OCI-LY7 (cell line): ENCODE measurements around the gene HOXC9. TPM values are rescaled to one million over a fixed set of nuclear protein-coding genes. Genes with fewer than 3 reads are reported as not detected.

ENCODE experiments used
- BruUV-seq: library from RNA; stranded (reverse); fragments of 400-500 nt; replicated peaks from 2 replicates; lab custom pipeline; 2021; lab: Mats Ljungman, UMichigan
- CTCF ChIA-PET: fragments of 300-600 bp; sonication (Branson Sonifier 250); formaldehyde crosslinking; loops from one replicate; lab custom pipeline; 2022; ENCODE audit warnings: antibody characterized with exemption; ENCODE audit not compliant: unreplicated experiment; lab: Charles Lee
- POLR2A ChIA-PET: fragments of 300-600 bp; sonication (Branson Sonifier 250); formaldehyde crosslinking; loops from one replicate; lab custom pipeline; 2022; ENCODE audit warnings: antibody characterized with exemption; lab: Charles Lee
- DNase-seq: peaks from one replicate; pipeline ENCODE4 v3.0.0-alpha.2; 2015; ENCODE audit warnings: low spot score
- H2AFZ ChIP-seq: fragments of 200-600 bp; sonication (generic), shearing (Covaris generic); 2 replicates; pipeline ENCODE4 v1.6.1; 2014; ENCODE audit warnings: mild to moderate bottlenecking, antibody characterized with exemption, low read length, moderate library complexity
- H3K27ac ChIP-seq: fragments of 200-600 bp; sonication (generic); 2 replicates; pipeline ENCODE4 v1.5.1; 2014; ENCODE audit warnings: mixed run types, low read depth, mild to moderate bottlenecking, moderate library complexity, low read length, inconsistent platforms; ENCODE audit not compliant: poor library complexity, severe bottlenecking
- H3K36me3 ChIP-seq: fragments of 200-600 bp; sonication (generic); 2 replicates; pipeline ENCODE4 v1.6.1; 2014; ENCODE audit warnings: mild to moderate bottlenecking, antibody characterized with exemption, low read length, moderate library complexity, mixed read lengths; ENCODE audit not compliant: insufficient read depth
- H3K4me1 ChIP-seq: fragments of 200-600 bp; sonication (generic); 2 replicates; pipeline ENCODE4 v1.5.1; 2014; ENCODE audit warnings: mild to moderate bottlenecking, low read length; ENCODE audit not compliant: insufficient read depth, poor library complexity, severe bottlenecking
- H3K4me2 ChIP-seq: fragments of 200-600 bp; sonication (generic); 2 replicates; pipeline ENCODE4 v1.6.1; 2014; ENCODE audit warnings: mild to moderate bottlenecking, low read length
- H3K4me3 ChIP-seq: fragments of 200-600 bp; sonication (generic); 2 replicates; pipeline ENCODE4 v1.5.1; 2014; ENCODE audit warnings: mild to moderate bottlenecking, low read depth, low read length; ENCODE audit not compliant: poor library complexity, severe bottlenecking
- H3K79me2 ChIP-seq: fragments of 200-600 bp; sonication (generic); 2 replicates; pipeline ENCODE4 v1.6.1; 2016; ENCODE audit warnings: low read depth, mild to moderate bottlenecking, low read length, moderate library complexity, mixed read lengths; ENCODE audit not compliant: insufficient read depth
- H3K9me2 ChIP-seq: fragments of 200-600 bp; sonication (generic); 2 replicates; pipeline ENCODE4 v1.6.1; 2016; ENCODE audit warnings: mild to moderate bottlenecking, low read length, mixed read lengths; ENCODE audit not compliant: insufficient read depth
- H3K9me3 ChIP-seq: fragments of 200-600 bp; sonication (generic); 2 replicates; pipeline ENCODE4 v1.6.1; 2014; ENCODE audit warnings: mild to moderate bottlenecking, mixed run types, low read length, mixed read lengths
- H4K20me1 ChIP-seq: fragments of 200-600 bp; sonication (generic); 2 replicates; pipeline ENCODE4 v1.6.1; 2014; ENCODE audit warnings: mild to moderate bottlenecking, antibody characterized with exemption, low read length, moderate library complexity, mixed read lengths; ENCODE audit not compliant: insufficient read depth
- EZH2phosphoT487 ChIP-seq: fragments of 200-600 bp; sonication (generic); IDR thresholded peaks from 2 replicates; pipeline ENCODE4 v1.6.1; 2018; ENCODE audit warnings: low read depth, borderline replicate concordance, mild to moderate bottlenecking, mixed run types, antibody characterized with exemption, low read length, moderate library complexity, mixed read lengths
- intact Hi-C: fragments of 100-400 bp; cut with micrococcal nuclease; formaldehyde crosslinking; loops from one replicate; pipeline ENCODE4 v1.10.0; 2022; ENCODE audit not compliant: unreplicated experiment
- total RNA-seq, 2 experiments: library from RNA; depleted of rRNA in 1 of 2; stranded (reverse); fragments of >200 nt in 1 of 2; shearing (Covaris generic) in 1 of 2; gene quantifications; 2 replicates each; pipeline ENCODE4 v1.2.3, GENCODE V29; 2014 to 2022
- TF ChIP-seq, protein P1 (sequence below): fragments of 200-600 bp; sonication (generic); conservative IDR thresholded peaks from 2 replicates; pipeline ENCODE4 v1.5.1; 2014; ENCODE audit warnings: mild to moderate bottlenecking, antibody characterized with exemption, low read length, moderate library complexity, mixed read lengths

Gene HOXC9
- total RNA-seq, 2 experiments from 2014 or later, result 0.42 TPM; not detected in 1

DNA sequence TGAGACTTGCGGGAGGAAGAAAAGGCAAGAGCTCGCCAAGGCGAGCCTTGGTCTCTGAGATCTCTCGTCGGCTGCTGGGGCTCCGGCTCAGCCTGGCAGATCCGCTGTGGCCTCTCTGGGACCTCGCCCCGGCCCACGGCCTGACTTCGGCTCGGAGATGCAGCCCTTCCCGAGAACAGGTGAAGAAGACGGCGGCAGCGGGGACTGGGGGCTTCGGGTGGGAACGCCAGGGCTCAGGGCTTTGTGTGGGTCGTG is 6.0 kb upstream of the HOXC9 start:
- no peak overlapping the region for H3K27ac ChIP-seq
- no peaks in the 10 kb centered on the region for H3K36me3 ChIP-seq
- H3K9me3 ChIP-seq, result no peaks in the 10 kb centered on the region
- H4K20me1 ChIP-seq, result no peaks in the 10 kb centered on the region
- no peak overlapping the region for H3K4me3 ChIP-seq
- intact Hi-C loops, result no loop called here
- no peak for DNase-seq
- peaks cover 13% of the 10 kb centered on the region for H3K4me1 ChIP-seq
- H3K9me2 ChIP-seq, result no peaks in the 10 kb centered on the region
- H2AFZ ChIP-seq, result no peak overlapping the region
- CTCF ChIA-PET, result no interaction called here
- no peak for TF ChIP-seq EZH2phosphoT487
- TF ChIP-seq, protein P1, sequence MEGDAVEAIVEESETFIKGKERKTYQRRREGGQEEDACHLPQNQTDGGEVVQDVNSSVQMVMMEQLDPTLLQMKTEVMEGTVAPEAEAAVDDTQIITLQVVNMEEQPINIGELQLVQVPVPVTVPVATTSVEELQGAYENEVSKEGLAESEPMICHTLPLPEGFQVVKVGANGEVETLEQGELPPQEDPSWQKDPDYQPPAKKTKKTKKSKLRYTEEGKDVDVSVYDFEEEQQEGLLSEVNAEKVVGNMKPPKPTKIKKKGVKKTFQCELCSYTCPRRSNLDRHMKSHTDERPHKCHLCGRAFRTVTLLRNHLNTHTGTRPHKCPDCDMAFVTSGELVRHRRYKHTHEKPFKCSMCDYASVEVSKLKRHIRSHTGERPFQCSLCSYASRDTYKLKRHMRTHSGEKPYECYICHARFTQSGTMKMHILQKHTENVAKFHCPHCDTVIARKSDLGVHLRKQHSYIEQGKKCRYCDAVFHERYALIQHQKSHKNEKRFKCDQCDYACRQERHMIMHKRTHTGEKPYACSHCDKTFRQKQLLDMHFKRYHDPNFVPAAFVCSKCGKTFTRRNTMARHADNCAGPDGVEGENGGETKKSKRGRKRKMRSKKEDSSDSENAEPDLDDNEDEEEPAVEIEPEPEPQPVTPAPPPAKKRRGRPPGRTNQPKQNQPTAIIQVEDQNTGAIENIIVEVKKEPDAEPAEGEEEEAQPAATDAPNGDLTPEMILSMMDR, result no peak
- H3K79me2 ChIP-seq, result no peaks in the 10 kb centered on the region
- no peak overlapping the region for H3K4me2 ChIP-seq
- no TSS peak for BruUV-seq
- POLR2A ChIA-PET, result no interaction called here

DNA sequence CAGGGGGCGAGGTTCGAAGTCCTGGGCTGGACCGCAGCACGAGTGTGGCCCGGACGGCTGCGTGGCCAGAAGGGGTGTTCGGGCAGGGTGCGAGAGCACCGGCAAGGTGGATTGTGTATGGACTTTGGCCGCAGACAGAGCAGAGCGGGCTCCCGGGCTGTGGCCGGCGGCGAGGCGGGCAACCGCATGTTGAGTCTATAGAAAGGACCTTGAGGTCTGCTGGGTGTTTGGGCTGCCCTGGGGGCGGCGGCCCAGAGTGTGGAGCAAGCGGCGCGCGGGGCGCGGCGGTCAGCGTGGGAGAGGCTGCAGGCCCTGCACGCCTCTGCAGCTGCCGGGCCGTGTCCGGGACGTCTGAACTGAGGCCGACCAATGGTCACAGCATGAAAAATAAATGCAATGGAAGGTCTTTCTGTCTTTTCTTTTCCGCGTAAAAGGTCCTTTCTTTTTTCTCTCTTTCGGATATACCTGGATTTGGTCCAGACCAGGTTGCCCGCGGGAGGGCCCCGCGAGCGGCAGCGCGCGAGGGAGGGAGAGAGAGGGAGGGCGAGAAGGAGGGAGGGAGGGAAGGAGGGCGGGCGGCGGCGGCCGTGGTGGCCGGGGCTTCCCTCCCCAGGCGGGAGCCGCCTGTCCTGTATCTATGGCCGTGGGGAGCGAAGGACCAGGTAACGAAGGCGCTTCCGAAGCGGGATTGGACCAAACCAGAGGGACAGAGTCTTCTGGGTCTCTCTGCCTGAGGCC is 5.5 kb upstream of the HOXC9 start:
- intact Hi-C loops, result no loop called here
- H3K4me3 ChIP-seq, result no peak overlapping the region
- peaks cover 8% of the 10 kb centered on the region for H3K4me1 ChIP-seq
- H4K20me1 ChIP-seq, result no peaks in the 10 kb centered on the region
- no peak for DNase-seq
- no peak overlapping the region for H3K4me2 ChIP-seq
- BruUV-seq, result no TSS peak
- ChIA-PET CTCF (no interaction called here), POLR2A (no interaction called here)
- H3K27ac ChIP-seq, result no peak overlapping the region
- TF ChIP-seq, protein P1, result no peak
- no peak for TF ChIP-seq EZH2phosphoT487
- no peak overlapping the region for H2AFZ ChIP-seq
- no peaks in the 10 kb centered on the region for H3K36me3 ChIP-seq
- H3K9me2 ChIP-seq, result no peaks in the 10 kb centered on the region
- H3K9me3 ChIP-seq, result no peaks in the 10 kb centered on the region
- no peaks in the 10 kb centered on the region for H3K79me2 ChIP-seq

DNA sequence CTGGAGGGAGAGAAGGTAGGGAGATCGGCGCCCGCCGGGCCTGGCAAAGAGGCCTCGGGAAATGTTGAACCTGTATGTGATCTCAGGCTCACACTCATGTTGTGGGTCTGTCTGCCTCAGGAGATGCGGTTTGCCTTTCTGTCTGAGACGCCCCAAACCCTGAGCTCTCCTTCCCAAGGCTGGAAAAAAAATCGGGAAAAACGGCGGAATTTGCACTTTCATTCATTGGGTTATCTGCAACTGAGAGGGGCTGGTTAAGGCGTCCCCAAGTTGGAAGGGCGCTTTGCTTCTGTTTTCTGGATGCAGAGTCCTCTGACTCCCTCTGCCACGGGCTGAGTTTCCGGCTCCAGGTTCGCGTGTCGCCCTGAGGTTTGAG is 5.0 kb upstream of the HOXC9 start:
- CTCF ChIA-PET, result no interaction called here
- no peak for DNase-seq
- Histone ChIP-seq H3K4me1 (peaks cover 5% of the 10 kb centered on the region), H4K20me1 (no peaks in the 10 kb centered on the region), H3K36me3 (no peaks in the 10 kb centered on the region), H2AFZ (no peak overlapping the region), H3K4me2 (no peak overlapping the region), H3K9me3 (no peaks in the 10 kb centered on the region), H3K4me3 (no peak overlapping the region), H3K79me2 (no peaks in the 10 kb centered on the region), H3K9me2 (no peaks in the 10 kb centered on the region), H3K27ac (no peak overlapping the region)
- intact Hi-C loops, result no loop called here
- TF ChIP-seq, protein P1, result no peak
- no peak for TF ChIP-seq EZH2phosphoT487
- POLR2A ChIA-PET, result no interaction called here
- no TSS peak for BruUV-seq
